GM21367 (cell line): ENCODE measurements around the gene MAN1C1.

Experiments used
- ATAC-seq: cut with Tn5 transposase; IDR thresholded peaks from one replicate; pipeline ENCODE4 v1.9.1; 2021; ENCODE audit not compliant: unreplicated experiment

MAN1C1 gene

GRCh38 chr1:25797939-25798338 is 181.3 kb downstream of the MAN1C1 start:
- no peak for ATAC-seq

GRCh38 chr1:25798666-25799351 is 182.2 kb downstream of the MAN1C1 start:
- ATAC-seq, result no peak

DNA sequence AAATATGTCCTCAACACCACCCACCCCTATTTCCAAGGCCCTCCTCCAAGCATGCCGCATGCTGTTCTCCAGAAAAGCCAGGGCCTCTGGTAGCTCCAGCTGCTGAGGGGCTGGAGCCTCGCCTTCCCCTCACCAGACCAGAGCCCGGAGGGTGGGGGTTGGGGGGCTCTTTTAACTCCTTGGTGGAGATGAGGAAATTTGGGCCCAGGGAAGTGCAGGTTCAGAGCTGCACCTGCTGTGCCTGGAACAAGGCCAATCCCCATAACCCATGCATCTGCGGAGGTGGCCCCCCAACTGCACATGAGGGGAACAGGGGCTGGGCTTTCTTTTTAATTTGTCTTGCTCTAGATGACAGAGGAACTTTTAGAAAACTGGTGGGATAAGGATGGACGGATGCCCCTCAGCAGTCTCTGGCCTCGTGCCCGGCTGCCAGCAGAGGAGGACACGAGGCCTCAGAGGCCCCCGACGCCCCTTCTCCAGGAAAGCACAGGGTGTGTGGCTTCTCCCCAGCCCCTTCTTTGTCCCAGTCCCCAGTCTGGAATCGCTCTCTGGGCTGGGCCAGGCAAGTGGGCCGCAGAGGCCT is 182.9 kb downstream of the MAN1C1 start:
- no peak for ATAC-seq

DNA sequence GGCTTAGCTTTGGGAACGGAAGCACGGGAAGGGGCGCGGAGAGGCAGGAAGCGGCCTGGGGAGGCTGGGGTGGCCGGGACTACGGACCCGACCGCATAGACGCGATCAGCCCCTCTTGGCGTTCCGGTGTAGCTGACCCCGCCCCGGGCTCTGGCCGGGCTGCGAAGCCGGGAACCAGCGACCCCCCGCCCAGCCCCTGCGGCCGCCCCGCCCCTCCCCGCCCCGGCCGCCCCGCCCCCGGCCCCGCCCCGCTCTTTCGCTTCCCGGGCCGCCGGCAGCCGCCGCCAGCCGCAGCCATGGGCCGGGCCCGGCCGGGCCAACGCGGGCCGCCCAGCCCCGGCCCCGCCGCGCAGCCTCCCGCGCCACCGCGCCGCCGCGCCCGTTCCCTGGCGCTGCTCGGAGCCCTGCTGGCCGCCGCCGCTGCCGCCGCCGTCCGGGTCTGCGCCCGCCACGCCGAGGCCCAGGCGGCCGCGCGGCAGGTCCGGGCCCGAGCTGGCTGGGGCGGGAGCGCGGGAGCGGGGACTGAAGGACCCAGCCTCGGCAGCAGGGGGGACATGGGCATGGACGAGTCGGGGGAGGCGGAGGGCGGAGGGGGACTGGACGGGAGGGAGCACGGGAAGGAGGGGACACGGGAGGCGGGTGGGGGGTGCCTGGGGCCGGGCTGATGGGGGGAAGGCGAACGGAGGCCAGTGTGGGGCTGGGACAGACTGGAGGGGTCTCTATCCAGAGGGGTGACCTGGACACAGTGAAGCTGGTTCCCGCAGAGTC is 183.5 kb downstream of the MAN1C1 start, which contains the start of gene SELENON:
Gene SELENON, plus strand, starts transcription at position 259 of the 768 bp plus-strand sequence. Its CDS starts 38 bp downstream, at position 297.
- no peak for ATAC-seq

GRCh38 chr1:25800703-25801377 is 184.2 kb downstream of the MAN1C1 start:
- no peak for ATAC-seq

- no peak for ATAC-seq
These were observed 186.3 kb downstream of the MAN1C1 start for GRCh38 chr1:25802915-25803314.

DNA sequence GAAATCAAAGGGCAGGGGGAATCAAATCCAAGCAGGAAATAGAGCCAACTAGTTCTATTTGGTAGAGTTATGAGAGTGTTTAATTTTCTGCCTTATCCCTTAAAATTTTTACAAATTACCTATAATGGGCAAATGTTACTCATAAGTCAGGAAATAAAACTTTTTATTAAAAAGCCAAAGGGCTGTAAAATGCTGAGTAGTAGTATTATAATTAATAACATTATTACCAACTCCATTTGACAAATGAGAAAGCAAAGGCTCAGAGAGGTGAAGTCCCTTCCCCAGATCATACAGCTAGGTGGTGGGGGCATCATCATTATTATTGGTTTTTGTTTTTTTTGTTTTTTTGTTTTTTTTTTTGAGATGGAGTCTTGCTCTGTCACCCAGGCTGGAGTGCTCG is 186.8 kb downstream of the MAN1C1 start:
- ATAC-seq, result no peak

DNA sequence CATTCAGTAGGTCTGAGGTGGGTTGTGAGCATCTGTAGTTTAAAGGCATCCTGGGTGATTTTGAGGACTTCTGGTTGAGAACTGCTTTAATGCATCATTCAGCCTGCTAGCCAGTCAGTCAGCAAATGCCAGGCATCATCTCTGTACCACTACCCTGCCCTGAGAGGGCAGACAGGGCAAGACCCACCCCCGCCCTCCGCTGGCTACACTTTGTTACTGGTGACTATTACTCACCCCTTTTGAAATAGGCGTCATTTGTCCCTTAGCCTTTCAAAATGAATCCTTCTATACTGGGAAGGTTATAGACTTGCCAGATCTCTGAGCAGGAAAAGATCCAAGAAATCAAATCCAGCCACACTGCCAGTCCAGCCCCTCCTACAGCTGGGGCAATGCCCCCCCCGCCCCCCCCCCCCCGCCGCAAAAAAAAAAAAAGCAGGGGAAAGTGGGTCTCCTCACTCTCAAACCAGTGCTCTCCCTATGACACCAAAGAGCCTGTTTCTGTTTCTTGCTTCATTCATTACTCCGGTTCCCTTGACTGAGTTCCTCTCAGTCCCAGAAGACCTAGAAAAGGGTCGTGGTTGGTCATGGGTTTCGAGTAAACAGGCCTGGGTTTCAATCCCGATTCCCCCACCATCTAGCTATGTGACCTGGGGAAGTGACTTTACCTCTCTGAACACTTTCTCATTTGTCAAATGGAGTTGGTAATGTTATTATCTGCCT is 187.8 kb downstream of the MAN1C1 start:
- ATAC-seq, result no peak

DNA sequence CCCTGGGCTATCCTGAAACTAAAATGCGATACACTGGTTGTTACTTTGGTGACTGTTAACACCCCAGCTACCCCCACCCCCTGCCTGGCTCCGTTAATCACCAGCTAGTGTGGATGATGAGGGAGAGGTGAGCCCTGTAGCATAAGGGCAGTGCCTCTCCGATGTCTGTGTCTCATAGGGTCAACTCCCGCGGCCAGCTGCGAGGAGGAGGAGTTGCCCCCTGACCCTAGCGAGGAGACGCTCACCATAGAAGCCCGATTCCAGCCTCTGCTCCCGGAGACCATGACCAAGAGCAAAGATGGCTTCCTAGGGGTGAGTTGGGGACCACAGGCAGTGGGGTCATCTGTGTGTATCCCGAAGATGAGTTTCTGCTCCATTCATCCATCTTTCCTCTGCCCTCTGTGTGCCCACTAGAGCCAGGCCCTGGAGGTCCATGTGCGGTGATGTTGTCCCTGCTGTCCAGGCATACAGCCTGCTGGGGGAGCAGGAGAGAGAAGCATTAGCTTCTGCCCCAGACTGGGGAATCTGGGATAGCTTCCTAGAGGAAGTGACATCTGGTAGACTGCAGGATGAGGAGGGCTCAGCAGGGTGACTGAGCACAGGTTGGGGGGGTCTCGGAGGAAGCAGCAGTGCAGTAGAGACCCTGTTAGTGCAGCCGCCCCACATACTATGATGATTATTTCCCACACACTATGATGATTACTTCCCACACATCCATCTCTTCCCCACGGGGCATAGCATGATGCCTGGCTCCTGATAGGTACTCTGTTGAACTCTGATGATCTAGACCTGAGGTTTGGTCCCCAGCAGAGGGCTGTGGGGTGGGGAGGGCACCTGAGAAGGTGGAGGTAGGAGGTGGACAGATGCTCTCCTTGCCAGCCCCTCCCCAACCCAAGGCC is 188.6 kb downstream of the MAN1C1 start:
- no peak for ATAC-seq

- ATAC-seq, result no peak
These were observed 189.3 kb downstream of the MAN1C1 start for GRCh38 chr1:25805863-25806225.

DNA sequence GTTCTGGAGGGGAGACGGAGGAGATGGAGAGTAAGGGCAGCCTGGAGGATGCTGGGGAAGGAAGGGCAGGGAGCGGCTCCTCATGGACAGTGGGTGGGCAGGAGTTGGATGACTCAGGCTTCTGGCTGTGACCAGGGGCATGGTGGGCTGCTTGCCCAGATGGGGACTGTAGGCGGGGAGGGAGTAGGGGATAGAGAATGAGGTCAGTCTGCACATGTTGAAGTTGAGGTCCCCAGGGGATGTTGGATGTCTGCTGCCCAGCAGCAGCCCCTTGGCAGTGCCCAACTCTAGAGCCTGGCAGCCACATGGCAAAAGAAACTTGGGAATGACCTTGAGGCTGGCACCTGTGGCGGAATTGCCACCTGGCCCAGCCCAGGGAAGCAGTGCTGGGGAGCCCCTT is 189.8 kb downstream of the MAN1C1 start:
- ATAC-seq, result no peak

- no peak for ATAC-seq
These were observed 191.1 kb downstream of the MAN1C1 start for GRCh38 chr1:25807480-25808390.

DNA sequence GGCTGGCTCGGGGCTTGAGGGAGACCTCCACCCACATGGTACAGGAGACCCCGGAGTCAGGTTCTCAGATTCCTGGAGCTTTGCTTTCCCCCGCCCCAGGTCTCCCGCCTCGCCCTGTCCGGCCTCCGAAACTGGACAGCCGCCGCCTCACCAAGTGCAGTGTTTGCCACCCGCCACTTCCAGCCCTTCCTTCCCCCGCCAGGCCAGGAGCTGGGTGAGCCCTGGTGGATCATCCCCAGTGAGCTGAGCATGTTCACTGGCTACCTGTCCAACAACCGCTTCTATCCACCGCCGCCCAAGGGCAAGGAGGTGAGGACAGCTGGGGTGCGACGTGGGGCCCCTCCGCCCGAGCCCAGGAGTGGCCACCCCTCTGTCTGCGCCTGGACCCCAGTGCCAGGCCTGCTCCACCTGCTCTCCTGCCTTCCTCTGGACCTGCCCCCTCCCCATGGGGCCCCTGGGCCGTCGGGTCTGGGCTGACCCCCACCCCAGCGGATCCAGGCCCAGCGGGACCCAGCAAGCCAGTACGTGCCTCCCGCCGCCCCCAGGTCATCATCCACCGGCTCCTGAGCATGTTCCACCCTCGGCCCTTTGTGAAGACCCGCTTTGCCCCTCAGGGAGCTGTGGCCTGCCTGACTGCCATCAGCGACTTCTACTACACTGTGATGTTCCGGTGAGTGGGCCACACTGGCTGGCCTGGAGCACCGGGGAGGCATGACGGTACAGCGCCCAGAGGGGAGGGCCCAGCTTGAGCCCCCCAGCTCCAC is 192.1 kb downstream of the MAN1C1 start:
- no peak for ATAC-seq

DNA sequence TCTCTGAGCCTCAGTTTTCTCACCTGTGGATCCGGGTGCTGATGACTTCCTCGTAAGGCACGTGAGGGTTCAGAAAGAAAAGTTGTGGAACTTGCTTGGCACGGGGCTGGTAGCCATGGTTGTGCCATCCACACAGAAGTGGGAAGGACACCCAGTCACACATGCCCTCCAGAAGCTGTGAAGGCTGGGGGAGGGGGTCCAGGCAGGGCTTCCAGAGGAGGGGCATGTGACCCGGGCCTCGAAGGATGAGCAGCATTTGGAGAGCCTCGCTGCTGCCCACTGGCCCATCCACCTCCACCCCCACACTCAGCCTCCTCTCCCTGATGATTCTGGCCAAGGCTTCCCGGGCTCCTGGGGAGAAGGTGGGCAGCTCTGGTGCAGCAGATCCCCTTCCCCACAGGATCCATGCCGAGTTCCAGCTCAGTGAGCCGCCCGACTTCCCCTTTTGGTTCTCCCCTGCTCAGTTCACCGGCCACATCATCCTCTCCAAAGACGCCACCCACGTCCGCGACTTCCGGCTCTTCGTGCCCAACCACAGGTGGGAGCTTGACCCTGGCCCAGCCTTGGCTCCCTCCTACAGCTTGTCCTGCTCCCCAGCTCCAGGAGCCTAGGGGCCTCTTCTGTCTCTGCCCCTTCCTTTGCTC is 192.8 kb downstream of the MAN1C1 start:
- ATAC-seq, result no peak

- no peak for ATAC-seq
These were observed 193.3 kb downstream of the MAN1C1 start for GRCh38 chr1:25809929-25810328.

GRCh38 chr1:25810341-25811299 is 194.0 kb downstream of the MAN1C1 start:
- no peak for ATAC-seq
